ENCODE results near the gene ACAP1.

DNA sequence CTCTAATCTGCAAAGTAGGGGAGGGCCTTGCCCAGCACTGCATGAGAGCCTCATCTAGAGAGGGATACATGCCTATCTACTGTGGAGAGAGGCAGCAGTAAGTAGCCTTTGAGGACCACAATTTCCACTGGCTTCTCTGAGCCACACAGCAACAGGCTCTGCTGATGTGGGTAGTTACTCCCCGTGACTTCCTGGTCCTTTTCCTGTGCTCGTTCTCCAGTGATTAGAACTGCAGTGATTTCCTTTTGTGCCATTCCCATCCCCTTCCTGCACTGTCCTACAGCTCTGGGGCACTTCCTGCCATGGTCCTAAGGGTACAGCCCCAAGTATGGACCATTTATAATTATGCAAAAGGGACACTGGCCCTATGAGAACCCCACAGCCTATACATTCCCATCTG lies 55.0 kb downstream of the ACAP1 start:
- no peak for TF ChIP-seq POLR2A (IDR thresholded peaks at IDR 0.05; ENCODE audit: extremely low read depth, insufficient read length)
- TF ChIP-seq CTCF (IDR thresholded peaks at IDR 0.05; ENCODE audit: low read depth, low read length): no peak
- TF ChIP-seq MAX (IDR thresholded peaks at IDR 0.05; ENCODE audit: low read depth, low read length): no peak
- no peak for TF ChIP-seq MYC (IDR thresholded peaks at IDR 0.05; ENCODE audit: low read depth, low read length)
